Daoy (cell line): ENCODE measurements around the gene CYP2B6. TPM values are rescaled to one million over a fixed set of nuclear protein-coding genes. Genes with fewer than 3 reads are reported as not detected.
A peak's percentile ranks its signal among the peaks of the same experiment; 100 is the strongest.
"Not testable (repeated sequence)": the region's sequence is repeated elsewhere in the genome, so short reads cannot be mapped to it uniquely, and the experiment has no call there.

ENCODE experiments used
- DNase-seq: peaks from one replicate; pipeline ENCODE4 v3.0.0-alpha.2; 2015; ENCODE audit warnings: low read depth
- total RNA-seq: library from RNA; depleted of rRNA; stranded (reverse); fragments of >200 nt; shearing (Covaris generic); gene quantifications from 2 replicates; pipeline ENCODE4 v1.2.3, GENCODE V29; 2014; rRNA removed

Gene CYP2B6
- total RNA-seq, result not detected in 2 replicates

DNA sequence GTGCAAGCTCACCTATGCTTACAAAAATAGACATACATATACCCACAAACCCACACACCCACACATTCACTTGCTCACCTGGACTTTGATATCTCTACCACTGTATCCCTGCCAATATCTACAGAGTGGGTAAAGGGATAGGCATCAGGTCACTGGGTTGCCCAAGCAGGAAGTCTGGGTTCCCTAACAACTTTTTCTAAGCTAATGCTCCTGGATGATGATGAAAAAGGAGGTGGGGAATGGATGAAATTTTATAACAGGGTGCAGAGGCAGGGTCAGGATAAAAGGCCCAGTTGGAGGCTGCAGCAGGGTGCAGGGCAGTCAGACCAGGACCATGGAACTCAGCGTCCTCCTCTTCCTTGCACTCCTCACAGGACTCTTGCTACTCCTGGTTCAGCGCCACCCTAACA is at the start of gene CYP2B6:
TSS of gene CYP2B6 (plus strand) at position 311 of the 410 bp plus-strand sequence. CDS start at position 335, 24 bp downstream.
- no peak for DNase-seq

DNA sequence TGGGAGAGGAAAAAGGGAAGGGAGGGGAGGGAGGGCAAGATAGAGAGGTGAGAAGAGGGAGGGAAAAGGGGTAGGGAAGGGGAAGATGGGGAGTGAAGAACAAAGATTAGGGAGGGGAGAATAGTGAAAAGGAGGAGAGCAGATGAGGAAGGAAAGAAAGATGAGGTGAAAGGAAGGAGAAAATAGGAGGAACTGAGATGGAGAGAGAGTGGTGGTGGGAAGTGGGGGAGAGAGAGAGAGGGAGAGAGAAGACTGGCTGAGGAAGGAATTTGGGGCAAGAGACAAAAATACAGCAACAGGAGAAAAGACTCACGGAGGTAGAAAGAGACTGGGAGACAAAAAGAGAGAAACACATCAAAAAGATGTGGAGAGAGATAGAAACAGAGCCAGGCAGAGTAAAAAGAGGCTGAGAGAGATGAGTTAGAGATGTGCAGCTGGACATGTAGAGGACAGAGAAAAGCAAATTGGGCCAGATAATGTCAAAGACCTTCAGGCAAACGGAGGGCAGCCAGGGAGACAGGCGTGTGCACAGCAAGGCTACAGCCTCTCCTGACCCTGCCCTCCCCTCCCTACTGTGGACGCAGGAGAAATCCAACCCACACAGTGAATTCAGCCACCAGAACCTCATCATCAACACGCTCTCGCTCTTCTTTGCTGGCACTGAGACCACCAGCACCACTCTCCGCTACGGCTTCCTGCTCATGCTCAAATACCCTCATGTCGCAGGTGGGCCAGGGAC is 49.4 kb upstream of the CYP2B6 start:
- DNase-seq, result no peak

DNA sequence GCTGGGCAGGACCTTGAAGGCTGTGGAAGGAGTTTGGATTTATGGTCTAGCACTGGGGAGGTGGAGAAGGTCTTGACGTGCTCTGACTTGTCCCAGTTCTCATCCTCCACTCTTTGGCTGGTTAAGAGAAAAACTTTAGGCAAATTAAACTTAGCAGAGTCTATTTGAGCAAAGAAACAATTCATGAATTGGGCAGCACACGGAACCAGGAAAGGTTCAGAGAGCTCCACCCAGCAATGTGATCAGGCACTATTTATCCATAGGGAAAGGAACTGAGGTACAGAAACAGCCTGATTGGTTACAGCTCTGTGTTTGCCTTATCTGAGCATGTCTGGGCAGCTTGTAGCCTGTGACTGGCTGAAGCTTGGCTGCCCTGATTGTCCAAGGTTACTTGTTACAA is 45.4 kb upstream of the CYP2B6 start:
- no peak for DNase-seq

DNA sequence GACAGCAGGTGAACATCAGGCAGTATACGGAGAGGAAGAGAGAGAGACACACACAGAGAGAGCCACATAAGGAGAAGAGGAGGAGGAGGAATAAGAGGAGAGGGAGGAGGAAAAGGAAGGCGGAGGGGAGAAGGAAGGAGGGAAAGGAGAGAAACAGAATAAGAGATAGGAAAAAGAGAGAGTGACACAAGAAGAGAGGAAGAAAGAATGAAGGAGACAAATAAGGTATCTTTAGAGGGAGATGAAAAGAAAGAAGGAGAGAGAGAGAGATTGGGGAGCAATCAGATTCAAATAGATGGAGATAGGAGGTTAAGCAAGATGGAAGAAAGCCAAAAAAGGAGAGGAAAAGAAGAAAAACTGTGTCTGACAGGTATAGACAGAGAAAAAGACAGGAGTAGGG is 44.0 kb upstream of the CYP2B6 start:
- no peak for DNase-seq

DNA sequence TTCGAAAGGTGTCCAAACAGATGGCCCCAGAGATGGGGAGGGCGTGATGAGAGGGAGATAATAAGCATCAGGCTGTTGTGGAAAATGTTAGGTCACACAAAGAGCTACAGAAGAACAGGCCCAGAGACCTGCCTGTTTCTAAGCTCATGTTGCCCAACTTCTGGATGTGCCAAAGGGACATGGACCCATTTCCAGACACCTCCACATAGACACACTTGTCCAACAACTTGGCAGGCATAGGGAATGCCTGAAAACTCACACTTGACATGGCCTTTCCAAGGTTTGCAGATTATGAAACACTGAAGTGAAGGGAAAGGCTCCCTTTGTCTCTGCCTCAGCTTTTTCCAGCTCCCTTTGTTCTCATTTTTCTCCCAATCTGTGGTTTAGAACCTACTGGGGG is 43.5 kb upstream of the CYP2B6 start:
- no peak for DNase-seq

DNA sequence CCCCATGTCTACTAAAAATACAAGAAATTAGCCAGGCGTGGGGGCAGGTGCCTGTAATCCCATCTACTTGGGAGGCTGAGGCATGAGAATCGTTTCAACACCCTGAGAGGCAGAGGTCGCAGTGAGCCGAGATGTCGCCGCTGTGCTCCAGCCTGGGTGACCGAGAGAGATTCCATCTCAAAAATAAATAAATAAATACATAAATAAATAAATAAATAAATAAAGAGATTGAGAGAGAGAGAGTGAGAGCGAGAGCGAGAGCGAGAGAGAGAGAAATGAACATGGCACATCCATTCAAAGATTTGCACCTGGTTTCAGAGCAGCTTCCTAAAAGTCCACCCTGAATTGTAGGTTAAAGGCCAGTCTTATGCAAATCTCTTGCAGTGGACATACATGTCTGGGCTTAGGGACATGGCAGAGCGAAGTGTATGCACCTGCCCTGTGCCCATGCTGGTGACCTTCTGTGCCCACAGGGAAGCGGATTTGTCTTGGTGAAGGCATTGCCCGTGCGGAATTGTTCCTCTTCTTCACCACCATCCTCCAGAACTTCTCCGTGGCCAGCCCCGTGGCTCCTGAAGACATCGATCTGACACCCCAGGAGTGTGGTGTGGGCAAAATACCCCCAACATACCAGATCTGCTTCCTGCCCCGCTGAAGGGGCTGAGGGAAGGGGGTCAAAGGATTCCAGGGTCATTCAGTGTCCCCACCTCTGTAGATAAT is 42.3 kb upstream of the CYP2B6 start:
- DNase-seq, result no peak

DNA sequence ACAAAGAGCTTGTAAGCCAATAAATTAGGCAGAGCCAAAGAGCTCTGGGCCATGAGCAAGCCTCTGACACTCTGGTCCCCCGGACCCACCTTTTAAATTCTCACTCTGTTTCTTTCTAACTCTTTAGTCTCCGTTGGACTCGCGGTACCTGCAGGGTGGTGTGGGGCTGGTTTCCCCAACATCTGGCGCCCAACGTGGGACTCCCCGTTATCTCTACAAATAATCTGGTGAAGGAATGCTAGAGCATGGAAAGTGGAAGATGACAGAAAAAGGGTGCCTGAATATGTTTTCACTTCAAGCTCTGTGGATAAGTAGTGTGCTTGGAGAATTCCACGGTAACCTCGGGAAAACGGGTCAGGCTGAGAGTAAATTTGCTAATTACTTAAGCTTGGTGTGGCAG is 36.5 kb upstream of the CYP2B6 start:
- no peak for DNase-seq

DNA sequence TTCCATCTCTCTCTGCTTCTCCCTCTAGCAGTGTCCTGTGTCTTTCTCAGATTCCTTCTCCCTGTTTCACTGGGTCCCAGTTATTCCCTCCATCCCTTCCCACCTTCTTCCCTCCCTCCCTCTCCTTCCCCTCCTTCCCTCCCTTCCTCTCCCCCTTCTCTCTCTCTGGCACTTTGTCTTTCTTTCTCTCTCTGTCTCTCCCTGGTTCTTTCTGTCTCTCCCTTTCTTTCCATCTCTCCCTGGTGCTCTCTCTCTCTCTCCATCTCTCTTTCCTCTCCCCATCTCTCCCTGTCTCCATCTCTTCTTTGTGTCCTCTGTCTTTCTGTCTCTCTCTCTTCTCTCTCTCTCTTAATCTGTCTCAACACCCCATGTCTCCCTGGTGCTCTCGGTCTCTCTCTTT is 31.7 kb upstream of the CYP2B6 start:
- no peak for DNase-seq

DNA sequence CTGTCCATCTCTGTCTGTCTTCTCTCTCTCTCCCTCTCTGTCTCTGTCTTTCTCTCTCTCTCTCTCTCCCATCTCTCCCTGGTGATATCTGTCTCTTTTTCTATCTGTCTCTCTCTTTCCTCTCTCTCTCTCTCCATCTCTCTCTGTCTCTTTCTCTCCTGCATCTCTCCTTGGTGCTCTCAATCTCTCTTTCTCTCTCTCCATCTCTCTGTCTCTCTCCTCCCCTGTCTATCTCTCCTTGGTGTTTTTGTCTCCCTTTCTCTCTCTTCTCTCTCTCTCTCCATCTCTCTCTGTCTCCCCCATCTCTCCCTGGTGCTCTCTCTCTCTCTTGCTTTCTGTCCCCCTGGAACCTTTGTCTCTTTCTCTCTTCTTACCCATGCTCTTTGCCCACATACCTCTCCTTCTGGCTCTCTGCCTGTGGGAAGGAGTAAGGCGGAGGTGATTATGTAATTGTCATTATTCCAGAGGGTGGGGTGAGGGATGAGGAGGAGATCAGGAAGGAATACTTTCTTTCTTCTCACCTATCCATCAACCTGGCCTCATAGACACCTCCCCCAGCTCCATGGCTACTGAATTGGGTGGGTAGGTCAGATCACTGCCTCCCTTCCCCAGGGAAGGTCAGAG is 30.9 kb upstream of the CYP2B6 start:
- DNase-seq, result no peak

DNA sequence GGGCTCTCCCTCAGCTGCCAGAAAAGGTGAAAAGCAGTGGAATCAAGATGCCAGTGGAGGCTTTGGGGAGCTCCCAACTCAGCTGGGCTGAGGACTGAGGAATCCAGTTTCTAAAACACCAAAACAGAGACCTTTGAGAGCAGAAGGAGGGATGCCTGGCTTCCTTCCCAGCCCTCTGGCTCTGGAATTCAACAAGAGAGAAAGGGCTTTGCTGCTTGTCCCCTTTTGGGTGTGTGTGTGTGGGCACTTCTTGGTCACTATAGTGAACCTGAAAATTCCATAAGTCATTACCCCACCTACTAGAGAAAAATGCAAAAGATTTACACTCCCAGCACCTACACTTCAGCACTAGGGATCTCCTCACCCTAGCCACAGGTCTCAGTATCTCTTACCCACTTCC is 30.3 kb upstream of the CYP2B6 start:
- DNase-seq, result no peak

DNA sequence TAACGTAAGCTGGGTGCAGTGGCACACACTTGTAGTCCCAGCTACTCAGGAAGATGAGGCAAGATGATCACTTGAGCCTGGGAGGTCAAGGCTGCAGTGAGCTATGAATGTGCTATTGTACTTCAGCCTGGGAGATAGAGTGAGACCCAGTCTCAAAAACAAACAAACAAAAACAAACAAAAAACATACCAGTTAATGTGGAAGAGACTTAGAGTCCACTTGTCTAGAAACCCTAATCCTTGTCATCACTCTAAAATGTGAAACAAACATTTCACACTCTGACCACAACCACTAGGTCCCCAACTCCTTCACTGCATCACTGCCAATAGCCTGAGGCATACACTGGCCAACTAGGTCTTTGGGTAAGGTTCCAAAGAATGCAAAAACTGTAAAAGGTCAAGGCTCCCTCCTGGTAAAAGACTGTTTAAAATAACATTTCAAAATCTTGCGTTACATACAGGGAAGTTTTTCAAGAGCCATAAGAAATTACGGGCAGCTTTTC is 28.6 kb upstream of the CYP2B6 start:
- peak; percentile 77 for DNase-seq

DNA sequence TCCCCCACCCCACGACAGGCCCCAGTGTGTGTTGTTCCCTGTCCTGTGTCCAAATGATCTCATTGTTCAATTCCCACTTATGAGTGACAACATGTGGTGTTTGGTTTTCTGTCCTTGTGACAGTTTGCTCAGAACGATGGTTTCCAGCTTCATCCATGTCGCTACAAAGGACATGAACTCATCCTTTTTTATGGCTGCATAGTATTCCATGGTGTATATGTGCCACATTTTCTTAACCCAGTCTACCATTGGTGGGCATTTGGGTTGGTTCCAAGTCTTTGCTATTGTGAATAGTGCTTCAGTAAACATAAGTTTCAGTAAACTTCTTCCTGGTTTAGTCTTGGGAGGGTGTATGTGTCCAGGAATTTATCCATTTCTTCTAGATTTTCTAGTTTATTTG is 26.7 kb upstream of the CYP2B6 start:
- DNase-seq, result not testable (repeated sequence)

DNA sequence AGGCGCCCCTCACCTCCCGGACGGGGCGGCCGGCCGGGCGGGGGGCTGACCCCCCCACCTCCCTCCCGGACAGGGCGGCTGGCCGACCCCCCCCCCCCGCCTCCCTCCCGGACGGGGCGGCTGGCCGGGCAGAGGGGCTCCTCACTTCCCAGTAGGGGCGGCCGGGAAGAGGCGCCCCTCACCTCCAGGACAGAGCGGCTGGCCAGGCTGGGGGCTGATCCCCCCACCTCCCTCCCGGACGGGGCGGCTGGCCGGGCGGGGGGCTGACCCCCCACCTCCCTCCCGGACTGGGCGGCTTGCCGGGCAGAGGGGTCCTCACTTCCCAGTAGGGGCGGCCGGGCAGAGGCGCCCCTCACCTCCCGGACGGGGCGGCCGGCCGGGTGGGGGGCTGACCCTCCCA is 25.7 kb upstream of the CYP2B6 start:
- not testable (repeated sequence) for DNase-seq

DNA sequence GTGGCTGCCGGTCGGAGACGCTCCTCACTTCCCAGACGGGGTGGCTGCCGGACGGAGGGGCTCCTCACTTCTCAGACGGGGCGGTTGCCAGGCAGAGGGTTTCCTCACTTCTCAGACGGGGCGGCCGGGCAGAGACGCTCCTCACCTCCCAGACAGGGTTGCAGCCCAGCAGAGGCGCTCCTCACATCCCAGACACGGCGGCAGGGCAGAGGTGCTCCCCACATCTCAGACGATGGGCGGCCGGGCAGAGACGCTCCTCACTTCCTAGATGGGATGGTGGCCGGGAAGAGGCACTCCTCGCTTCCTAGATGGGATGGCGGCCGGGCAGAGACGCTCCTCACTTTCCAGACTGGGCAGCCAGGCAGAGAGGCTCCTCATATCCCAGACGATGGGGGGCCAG is 24.5 kb upstream of the CYP2B6 start:
- DNase-seq, result not testable (repeated sequence)

DNA sequence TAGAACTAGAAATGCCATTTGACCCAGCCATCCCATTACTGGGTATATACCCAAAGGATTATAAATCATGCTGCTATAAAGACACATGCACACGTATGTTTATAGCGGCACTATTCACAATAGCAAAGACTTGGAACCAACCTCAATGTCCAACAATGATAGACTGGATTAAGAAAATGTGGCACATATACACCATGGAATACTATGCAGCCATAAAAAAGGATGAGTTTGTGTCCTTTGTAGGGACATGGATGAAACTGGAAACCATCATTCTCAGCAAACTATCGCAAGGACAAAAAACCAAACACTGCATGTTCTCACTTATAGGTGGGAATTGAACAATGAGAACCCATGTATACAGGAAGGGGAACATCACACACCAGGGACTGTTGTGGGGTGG is 23.0 kb upstream of the CYP2B6 start:
- DNase-seq, result not testable (repeated sequence)

DNA sequence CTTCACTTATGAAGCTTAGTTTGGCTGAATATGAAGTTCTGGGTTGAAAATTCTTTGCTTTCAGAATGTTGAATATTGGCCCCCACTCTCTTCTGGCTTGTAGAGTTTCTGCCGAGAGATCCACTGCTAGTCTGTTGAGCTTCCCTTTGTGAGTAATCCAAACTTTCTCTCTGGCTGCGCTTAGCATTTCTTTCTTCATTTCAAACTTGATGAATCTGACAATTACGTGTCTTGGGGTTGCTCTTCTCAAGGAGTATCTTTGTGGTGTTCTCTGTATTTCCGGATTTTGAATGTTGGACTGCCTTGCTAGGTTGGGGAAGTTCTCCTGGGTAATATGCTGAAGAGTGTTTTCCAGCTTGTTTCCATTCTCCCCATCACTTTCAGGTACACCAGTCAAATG is 21.4 kb upstream of the CYP2B6 start:
- not testable (repeated sequence) for DNase-seq

DNA sequence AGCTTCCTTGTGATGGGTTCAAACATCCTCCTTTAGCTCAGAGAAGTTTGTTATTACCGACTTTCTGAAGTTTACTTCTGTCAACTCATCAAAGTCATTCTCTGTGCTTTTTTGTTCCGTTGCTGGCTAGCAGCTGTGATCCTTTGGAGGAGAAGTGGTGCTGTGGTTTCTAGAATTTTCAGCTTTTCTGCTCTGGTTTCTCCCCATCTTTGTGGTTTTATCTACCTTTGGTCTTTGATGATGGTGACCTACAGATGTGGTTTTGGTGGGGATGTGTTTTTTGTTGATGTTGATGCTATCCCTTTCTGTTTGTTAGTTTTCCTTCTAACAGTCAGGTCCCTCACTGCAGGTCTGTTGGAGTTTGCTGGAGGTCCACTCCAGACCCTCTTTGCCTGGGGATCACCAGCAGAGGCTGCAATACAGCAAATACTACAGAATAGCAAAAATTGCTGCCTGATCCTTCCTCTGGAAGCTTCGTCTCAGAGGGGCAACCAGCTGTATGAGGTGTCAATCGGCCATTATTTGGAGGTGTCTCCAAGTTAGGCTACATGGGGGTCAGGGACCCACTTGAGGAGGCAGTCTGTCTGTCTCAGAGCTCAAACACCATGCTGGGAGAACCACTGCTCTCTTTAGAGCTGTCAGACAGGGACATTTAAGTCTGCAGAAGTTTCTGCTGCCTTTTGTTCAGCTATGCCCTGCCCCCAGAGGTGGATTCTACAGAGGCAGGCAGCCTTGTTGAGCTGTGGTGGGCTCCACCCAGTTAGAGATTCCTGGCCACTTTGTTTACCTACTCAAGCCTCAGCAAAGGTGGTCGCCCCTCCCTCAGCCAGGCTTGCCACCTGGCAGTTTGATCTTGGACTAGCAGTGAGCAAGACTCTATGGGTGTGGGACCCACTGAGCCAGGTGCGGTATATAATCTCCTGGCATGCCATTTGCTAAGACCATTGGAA is 20.4 kb upstream of the CYP2B6 start:
- DNase-seq, result not testable (repeated sequence)

DNA sequence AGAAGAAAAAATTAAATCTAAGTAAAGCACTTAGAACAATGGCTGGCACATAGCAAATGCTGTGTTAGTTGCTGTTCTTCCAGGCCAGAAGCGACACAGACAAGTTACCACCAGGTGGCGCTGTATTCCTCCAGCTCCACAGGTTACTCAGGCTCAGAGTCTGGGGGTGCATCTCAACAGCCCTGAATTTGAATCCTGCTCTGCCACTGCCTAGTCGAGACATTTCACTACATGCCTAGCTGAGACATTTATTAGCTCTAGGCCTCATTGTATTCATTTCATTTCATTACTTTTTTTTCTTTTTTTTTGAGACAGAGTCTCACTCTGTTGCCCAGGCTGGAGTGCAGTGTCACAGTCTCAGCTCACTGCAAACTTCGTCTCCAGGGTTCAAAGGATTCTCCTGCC is 16.4 kb upstream of the CYP2B6 start:
- DNase-seq, result peak; percentile 77

DNA sequence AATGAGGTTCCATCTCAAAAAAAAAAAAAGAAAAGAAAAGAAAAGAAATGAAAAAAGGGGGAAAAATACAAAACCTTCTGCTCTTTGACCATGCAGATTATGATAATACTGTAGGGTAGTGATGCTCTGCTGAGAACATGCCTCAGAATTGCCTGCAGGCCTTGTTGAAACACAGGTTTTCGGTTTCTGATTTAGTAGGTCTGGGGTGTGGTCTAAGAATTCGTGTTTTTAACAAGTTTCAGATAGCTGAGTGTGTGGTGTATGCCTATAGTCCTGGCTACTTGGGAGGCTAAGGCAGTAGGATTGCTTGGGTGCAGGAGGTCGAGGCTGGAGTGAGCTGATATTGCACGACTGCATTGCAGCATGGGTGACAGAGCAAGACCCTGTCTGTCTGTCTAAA is 14.9 kb upstream of the CYP2B6 start:
- no peak for DNase-seq

DNA sequence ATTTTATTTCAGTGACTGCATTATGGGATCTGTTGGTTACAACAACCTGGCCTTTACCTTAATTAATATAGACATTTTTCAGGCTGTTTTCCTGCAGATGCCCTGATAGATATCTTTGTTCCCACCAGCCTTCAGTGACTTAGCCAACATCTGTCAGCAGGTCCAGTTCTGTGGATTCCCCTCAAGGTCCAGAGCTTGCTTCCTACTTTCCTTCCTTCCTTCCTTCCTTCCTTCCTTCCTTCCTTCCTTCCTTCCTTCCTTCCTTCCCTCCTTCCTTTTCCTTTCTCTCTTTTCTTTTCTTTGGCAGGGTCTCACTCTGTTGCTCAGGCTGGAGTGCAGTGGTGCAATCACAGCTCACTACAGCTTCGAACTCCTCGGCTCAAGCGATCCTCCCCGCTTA is 14.4 kb upstream of the CYP2B6 start:
- no peak for DNase-seq

DNA sequence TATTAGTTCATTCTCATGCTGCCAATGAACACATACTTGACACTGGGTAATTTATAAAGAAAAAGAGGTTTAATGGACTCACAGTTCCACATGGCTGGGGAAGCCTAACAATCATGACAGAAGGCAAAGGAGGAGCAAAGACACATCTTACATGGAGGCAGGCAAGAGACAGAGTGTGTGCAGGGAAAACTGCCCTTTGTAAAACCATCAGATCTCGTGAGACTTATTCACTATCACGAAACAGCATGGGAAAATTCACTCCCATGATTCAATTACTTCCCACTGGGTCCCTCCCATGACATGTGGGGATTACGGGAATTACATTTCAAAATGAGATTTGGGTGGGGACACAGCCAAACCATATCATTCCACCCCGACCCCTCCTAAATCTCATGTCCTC is 11.3 kb upstream of the CYP2B6 start:
- not testable (repeated sequence) for DNase-seq
